SU-DHL-6 (cell line): Measurements from ENCODE around the gene SLC39A11.

ENCODE experiments used
- H2AFZ ChIP-seq: fragments of 200-600 bp; sonication (generic); 2 replicates; pipeline ENCODE4 v1.6.1; 2014; ENCODE audit warnings: low read depth, mild to moderate bottlenecking, moderate library complexity, mixed read lengths, antibody characterized with exemption, low read length; ENCODE audit not compliant: severe bottlenecking
- H3F3A ChIP-seq: fragments of 200-600 bp; shearing (Covaris generic); 2 replicates; pipeline ENCODE4 v1.6.0; 2016; ENCODE audit warnings: antibody characterized with exemption, mild to moderate bottlenecking; ENCODE audit not compliant: insufficient read depth
- H3K27ac ChIP-seq: fragments of 200-600 bp; sonication (generic); 2 replicates; pipeline ENCODE4 v1.5.1; 2016; ENCODE audit warnings: low read depth, mild to moderate bottlenecking, low read length, moderate library complexity, mixed read lengths
- H3K27me3 ChIP-seq: fragments of 200-600 bp; sonication (generic), shearing (Covaris generic); 2 replicates; pipeline ENCODE4 v1.6.0; 2014; ENCODE audit warnings: mild to moderate bottlenecking, low read length
- H3K36me3 ChIP-seq: fragments of 200-600 bp; sonication (generic); 2 replicates; pipeline ENCODE4 v1.6.1; 2014; ENCODE audit warnings: mild to moderate bottlenecking, low read length, mixed read lengths
- H3K4me2 ChIP-seq: fragments of 300-600, 200-600 bp; shearing (Covaris generic), sonication (generic); 2 replicates; pipeline ENCODE4 v1.6.0; 2014; ENCODE audit warnings: low read length, low read depth, mild to moderate bottlenecking; ENCODE audit not compliant: poor library complexity, severe bottlenecking
- H3K4me3 ChIP-seq: fragments of 200-600 bp; sonication (generic); 2 replicates; pipeline ENCODE4 v1.5.1; 2014; ENCODE audit warnings: antibody characterized with exemption, low read length, mild to moderate bottlenecking, mixed read lengths; ENCODE audit not compliant: insufficient read depth, poor library complexity, severe bottlenecking
- H3K79me2 ChIP-seq: fragments of 200-600 bp; sonication (generic); 2 replicates; pipeline ENCODE4 v1.6.1; 2014; ENCODE audit warnings: mild to moderate bottlenecking, low read length, moderate library complexity; ENCODE audit not compliant: insufficient read depth
- H3K9ac ChIP-seq: fragments of 200-600 bp; sonication (generic); 2 replicates; pipeline ENCODE4 v1.7.0; 2014; ENCODE audit warnings: mild to moderate bottlenecking, low read length
- H3K9me2 ChIP-seq: fragments of 200-600 bp; sonication (generic); replicated peaks from 2 replicates; pipeline ENCODE4 v1.6.1; 2014; ENCODE audit warnings: low read length; ENCODE audit not compliant: insufficient read depth
- H3K9me3 ChIP-seq: fragments of 200-600 bp; sonication (generic); 2 replicates; pipeline ENCODE4 v1.6.1; 2014; ENCODE audit warnings: low read length, mixed read lengths; ENCODE audit not compliant: insufficient read depth
- H4K20me1 ChIP-seq: fragments of 200-600 bp; sonication (generic); 2 replicates; pipeline ENCODE4 v1.6.1; 2014; ENCODE audit warnings: low read depth, mild to moderate bottlenecking, antibody characterized with exemption, low read length, moderate library complexity, mixed read lengths
- CTCF ChIP-seq: fragments of 200-600 bp; sonication (generic); IDR thresholded peaks from one replicate; pipeline ENCODE4 v1.5.1; 2017; ENCODE audit warnings: antibody characterized with exemption, mild to moderate bottlenecking, low read length, moderate library complexity; ENCODE audit not compliant: insufficient read depth, poor library complexity, severe bottlenecking
- EZH2phosphoT487 ChIP-seq: fragments of 200-600 bp; sonication (generic), shearing (Covaris generic); conservative IDR thresholded peaks from 2 replicates; pipeline ENCODE4 v1.6.1; 2018; ENCODE audit warnings: mild to moderate bottlenecking, antibody characterized with exemption, low read length, moderate library complexity, mixed read lengths

Gene SLC39A11

GRCh38 chr17:72684405-72685020 is 408.0 kb downstream of the SLC39A11 start:
- Histone ChIP-seq H3K79me2 (no peaks in the 10 kb centered on the region), H2AFZ (no peak overlapping the region), H3K27me3 (no peaks in the 10 kb centered on the region), H3K9me3 (no peaks in the 10 kb centered on the region), H3F3A (no peaks in the 10 kb centered on the region), H3K4me2 (no peak overlapping the region), H3K9ac (no peak overlapping the region), H4K20me1 (no peaks in the 10 kb centered on the region), H3K36me3 (no peaks in the 10 kb centered on the region), H3K9me2 (no peaks in the 10 kb centered on the region), H3K27ac (no peak overlapping the region), H3K4me3 (no peak overlapping the region)
- TF ChIP-seq CTCF (no peak), EZH2phosphoT487 (no peak)

GRCh38 chr17:72683506-72684404 is 408.7 kb downstream of the SLC39A11 start:
- H3F3A ChIP-seq = no peaks in the 10 kb centered on the region
- no peaks in the 10 kb centered on the region for H4K20me1 ChIP-seq
- TF ChIP-seq CTCF (no peak), EZH2phosphoT487 (no peak)
- no peak overlapping the region for H3K4me2 ChIP-seq
- H3K9me2 ChIP-seq = no peaks in the 10 kb centered on the region
- H3K9me3 ChIP-seq = no peaks in the 10 kb centered on the region
- H2AFZ ChIP-seq = no peak overlapping the region
- H3K79me2 ChIP-seq = no peaks in the 10 kb centered on the region
- H3K9ac ChIP-seq = no peak overlapping the region
- H3K27me3 ChIP-seq = no peaks in the 10 kb centered on the region
- H3K4me3 ChIP-seq = no peak overlapping the region
- no peak overlapping the region for H3K27ac ChIP-seq
- no peaks in the 10 kb centered on the region for H3K36me3 ChIP-seq

- no peak overlapping the region for H2AFZ ChIP-seq
- H3K27me3 ChIP-seq = no peaks in the 10 kb centered on the region
- H3K4me2 ChIP-seq = no peak overlapping the region
- H3K4me3 ChIP-seq = no peak overlapping the region
- H3K9me3 ChIP-seq = no peaks in the 10 kb centered on the region
- no peak overlapping the region for H3K27ac ChIP-seq
- H3K36me3 ChIP-seq = no peaks in the 10 kb centered on the region
- no peaks in the 10 kb centered on the region for H4K20me1 ChIP-seq
- H3K9ac ChIP-seq = no peak overlapping the region
- TF ChIP-seq EZH2phosphoT487 (no peak), CTCF (no peak)
- no peaks in the 10 kb centered on the region for H3K9me2 ChIP-seq
- no peaks in the 10 kb centered on the region for H3F3A ChIP-seq
- no peaks in the 10 kb centered on the region for H3K79me2 ChIP-seq
Measured at GRCh38 chr17:72682605-72683004, 409.9 kb downstream of the SLC39A11 start.
